ENCODE data around the gene TACSTD2.
"Not testable (repeated sequence)": the region's sequence is repeated elsewhere in the genome, so short reads cannot be mapped to it uniquely, and the experiment has no call there.

TACSTD2 gene

DNA sequence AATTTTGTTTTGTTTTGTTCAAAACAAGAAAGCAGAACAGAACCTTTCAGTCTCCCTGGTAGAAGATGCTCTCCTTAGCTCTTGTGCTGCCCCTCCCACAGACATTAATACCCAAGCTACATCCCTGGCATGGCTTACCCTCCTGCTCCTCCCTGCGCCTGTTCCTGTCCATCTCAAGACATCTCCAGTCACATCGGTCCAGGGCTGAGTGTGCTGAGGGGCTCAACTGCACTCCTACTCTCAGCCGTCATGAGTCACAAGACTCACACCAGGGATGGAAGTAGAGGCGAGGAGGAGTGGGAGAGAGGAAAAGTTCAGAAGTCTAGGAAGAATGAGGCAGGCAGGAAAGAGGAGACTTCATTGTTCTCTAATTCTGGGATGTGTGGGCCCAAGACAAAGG, 9.2 kb upstream of the TACSTD2 start:
- no peak for FAIRE-seq

DNA sequence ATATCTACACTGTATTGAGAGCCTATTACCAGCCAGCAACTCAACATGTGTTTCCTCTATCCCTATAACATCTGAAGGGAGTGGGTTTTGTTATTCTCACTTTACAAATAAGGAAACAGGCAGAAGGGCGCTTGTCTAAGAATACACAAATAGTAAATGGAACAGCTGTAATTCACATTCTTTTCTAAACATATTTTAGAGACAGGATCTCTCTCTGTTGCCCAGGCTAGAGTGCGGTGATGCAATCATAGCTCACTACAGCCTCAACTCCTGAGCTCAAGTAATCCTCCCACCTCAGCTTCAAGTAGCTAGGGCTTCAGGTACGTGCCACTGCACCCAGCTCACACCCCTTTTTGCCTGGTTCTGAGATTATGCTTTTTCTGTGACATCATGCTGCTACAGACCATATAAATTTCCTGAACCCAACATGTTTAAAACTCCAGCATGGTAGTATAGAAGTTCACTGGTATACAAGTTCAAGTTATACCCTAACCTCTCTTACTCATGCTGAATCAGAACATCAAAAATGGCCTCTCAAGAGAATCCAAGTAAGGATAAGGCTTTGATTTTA, 8.6 kb upstream of the TACSTD2 start:
- FAIRE-seq: no peak

DNA sequence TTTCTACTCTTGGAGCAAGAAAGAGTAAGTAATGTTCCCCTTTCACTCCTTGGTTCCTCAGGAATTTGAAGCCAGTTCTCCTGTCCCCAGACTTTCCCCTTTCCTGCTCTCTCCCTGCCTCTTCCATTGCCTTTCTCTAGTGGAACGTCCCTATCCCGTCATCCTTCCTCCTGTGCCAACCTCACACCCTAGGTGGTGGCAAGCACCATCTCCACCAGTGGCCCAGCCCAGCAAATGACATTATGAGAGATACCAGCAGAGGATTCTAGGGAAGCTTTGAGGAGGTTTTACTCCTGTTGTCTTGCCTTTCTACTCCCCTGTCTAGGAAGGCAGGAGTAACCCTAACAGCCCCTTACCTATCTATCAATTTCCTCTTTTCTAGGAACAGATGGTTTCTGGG, 8.1 kb upstream of the TACSTD2 start:
- no peak for FAIRE-seq

DNA sequence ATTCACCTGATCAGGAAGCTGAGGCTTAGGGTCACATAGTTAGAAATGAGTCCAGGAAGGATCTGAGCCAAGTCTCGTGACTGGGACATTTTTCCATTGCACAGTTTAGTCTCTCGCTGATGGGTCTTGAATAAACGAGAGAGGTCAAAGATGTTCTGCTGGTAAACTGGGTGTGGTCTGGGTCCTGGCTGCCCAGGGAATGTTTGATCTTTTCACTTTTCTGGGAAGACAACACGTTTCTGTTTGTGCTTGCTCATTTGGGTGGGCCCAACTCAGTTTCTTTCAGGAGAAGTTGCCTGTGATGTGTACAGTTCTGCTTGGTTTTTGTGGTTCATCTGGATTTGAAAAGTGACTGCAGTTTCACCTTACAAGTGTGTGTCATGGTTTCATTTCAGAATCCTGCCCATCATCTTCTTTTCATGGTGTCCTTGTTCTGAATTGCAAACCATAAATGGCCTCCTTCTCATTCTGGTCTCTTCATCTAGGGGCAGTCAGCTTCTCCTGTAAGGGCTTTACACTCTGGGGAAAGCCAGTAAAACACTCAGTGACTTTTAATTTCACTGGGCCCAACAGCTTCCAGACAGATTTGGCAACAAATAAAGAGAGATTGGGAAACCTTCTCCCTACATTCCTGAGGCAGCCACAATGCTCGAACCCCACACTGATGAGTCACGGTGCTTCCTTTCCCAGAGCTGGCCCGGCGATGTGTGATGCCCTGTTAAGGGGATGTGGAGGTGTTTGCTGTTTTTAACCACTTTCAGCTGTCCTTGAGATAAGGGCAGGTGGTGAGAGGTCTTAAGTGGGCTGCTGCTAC, 7.2 kb upstream of the TACSTD2 start:
- no peak for FAIRE-seq

DNA sequence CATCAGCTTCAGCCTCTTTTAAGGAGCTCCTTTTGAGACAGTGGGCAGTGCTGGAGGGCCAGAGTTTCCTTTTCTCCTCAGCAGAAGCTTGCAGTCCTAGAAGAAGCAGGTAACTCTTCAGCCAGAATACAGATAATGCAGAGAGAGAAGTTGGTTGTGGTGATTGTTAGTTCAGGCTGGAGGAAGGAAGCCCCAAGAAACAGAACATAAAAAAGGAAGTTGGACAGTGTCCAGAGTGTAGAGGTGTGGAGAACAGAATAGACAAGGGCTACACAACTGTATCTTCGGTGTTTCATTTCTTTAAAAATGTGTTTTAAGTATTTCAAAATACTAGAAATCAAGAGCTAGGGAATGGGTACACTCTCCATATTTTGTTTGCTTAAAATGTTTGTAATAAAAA, 6.4 kb upstream of the TACSTD2 start:
- FAIRE-seq: no peak

DNA sequence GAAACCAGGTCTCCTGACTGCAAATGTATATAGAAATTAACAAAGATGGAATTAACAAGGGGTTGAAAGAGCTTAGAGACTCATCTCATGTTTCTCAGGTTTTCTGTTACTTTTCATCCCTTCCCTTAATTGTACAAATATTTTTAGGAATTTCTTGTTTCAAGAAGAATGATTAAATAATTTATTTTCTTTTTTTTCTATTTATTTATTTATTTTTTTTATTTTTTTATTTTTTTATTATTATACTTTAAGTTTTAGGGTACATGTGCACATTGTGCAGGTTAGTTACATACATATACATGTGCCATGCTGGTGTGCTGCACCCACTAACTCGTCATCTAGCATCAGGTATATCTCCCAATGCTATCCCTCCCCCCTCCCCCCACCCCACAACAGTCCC, 5.1 kb upstream of the TACSTD2 start:
- FAIRE-seq: not testable (repeated sequence)

DNA sequence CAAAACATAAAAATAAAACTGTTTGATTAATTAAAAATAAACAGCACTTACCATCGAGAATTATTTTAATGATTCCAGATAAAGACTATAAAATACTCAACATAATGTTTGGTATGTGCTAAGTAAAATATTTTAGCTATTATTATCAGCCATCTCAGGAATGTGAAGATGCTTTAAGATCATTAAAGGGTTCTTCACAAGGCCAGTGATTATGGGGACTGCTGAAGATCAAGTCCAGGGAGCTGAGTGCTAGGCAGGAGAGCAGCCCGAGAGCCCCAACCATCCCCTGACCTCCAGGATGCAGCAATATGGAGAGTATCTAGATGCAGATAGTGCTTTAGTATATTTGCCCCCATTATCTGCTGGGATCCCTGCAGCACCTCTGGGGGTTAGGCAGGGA, 4.6 kb upstream of the TACSTD2 start:
- no peak for FAIRE-seq

DNA sequence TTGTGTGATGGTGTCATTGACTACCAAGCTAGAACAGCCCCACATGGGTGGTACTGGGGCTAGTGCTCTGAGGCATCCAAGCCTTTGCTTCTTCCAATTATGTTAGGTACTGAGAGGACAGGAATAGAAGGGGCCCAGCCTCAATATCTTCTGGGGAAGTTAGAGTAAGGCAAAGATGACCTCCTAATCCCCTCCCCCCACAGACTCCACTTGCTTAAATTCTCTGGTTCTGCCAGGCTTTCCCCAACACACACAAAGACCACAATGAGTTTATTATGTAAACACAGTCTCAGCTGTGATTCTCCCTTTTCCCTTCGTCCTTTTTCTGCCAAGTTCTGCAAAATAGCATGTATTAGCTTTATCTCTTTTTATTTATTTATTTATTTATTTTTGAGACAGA, 3.1 kb upstream of the TACSTD2 start:
- no peak for FAIRE-seq

DNA sequence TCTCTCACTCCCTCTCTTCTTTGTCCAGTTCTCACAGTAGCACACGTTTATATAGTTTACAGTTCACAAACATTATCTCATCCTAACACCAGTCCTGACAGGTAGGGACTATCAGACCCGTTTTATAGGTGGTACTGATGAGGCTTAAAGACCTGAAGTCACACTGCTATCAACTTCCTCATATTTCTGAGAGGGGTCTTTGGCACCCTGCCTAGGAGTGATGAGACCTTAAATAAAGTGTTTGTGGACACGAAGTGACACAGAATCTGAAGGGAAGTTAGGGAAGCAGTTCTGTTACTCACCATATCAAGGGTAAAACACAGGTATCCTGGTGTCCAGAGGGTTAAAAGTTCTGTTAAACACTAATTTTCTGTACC, 590 bp upstream of the TACSTD2 start:
- no peak for FAIRE-seq

DNA sequence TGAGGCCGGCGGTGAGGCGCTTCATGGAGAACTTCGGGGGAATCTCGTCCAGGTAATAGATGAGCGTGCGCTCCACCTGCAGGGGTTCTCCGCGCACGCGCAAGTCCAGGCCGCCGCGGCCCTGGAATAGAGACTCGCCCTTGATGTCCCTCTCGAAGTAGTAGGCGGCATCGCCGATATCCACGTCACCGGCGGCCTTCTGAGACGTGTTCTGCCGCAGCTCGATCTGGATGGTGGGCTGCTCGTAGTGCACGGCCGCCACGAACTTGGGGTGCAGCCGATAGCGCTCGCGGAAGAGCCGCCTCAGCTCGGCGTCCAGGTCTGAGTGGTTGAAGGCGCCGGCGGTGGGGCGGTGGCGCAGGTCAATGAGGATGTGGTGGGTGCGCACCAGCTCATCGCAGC, 726 bp downstream of the TACSTD2 start:
- FAIRE-seq: no peak

DNA sequence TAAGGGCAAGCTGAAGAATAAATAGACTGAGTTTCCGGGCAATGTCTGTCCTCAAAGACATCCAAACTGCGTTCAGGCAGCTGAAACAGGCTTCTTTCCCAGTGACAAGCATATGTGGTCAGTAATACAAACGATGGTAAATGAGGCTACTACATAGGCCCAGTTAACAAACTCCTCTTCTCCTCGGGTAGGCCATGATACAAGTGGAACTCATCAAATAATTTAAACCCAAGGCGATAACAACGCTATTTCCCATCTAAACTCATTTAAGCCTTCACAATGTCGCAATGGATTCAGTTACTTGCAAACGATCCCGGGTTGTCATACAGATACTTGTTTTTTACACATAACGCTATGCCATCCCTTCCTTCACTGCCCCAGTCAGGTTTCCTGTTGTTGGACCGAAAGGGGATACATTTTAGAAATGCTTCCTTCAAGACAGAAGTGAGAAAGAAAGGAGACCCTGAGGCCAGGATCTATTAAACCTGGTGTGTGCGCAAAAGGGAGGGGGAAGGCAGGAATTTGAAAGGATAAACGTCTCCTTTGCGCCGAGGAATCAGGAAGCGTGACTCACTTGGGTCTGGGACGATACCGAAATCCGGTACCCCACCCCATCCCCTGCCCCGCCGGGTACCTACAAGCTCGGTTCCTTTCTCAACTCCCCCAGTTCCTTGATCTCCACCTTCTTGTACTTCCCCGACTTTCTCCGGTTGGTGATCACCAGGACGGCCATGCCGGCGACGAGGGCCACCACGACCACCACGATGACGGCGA, 1.3 kb downstream of the TACSTD2 start:
- FAIRE-seq: no peak

DNA sequence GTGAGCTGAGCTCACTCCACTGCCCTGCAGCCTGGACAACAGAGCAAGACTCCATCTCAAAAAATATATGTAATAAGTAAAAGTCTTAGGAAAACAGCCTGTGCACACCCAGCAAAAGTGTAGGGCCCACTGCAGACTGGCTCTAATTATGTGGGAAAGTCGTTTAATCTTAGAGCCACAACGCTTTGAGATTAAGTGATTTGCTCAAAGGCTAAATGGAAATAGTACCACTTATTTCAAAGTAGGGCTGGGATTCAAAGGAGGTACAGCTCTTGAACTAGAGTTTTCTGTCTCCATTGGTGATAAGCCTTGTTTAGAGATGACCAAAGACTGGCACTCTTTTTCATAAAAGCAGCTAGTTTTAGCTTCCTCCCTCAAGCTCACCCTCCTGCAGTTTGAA, 2.2 kb downstream of the TACSTD2 start:
- FAIRE-seq: no peak

DNA sequence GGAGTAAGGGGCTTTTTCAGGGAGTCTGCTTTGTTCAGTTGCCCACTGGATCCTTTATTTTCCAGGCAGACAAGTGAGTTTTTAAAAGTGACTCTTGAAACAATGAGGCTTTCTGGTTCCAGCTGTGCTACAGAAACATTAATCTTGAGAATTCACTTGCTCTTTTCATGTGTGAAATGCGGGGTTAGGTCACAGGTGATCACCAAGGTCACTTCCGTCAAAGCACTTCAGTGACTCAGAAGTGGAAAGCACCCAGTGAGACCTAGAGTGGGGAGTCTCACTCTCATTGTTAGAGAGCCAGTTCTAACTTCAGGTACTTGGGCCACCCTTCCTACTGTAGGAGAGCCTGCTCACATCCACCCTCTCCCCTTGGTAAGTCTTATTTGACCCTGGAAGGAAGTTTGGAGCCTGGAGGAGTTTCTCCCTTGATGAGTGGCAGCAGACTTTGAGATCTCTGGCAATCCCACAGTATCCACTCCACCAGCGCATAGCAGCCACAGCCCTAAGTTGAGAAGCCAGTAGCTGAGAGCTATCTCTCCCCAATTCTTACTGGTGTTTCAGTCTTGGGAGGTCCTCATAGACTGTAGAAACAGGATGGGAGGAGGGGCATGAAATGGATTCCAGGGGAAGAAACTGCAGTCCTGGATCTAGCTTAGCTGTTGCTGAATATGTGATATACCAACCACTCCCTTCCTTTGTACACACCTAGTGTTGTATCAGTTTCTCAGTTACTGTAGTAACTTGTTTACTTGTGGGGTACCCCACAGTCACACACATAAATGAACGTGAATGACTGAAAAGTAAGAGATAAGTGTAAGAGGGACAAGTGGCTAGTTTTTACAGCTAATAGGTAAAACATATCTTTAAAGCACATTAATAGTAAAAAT, 3.1 kb downstream of the TACSTD2 start:
- FAIRE-seq: no peak

DNA sequence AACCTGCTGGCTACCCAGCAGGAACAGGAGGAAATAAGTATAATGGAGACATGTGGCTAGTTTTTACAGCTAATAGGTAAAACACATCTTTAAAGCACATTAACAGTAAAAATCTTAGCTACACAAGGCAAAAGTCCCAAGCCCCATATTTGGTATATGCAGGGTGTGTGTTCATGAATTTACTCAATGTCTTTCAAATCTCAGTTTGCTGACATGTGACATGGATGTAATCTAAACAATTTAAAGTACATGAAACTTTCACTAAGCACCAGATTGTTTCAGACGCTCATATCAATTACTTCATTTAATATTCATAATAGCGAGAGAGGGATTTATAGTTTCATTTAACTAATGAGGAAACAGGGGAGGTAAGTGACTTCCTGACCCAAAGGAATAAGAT, 3.9 kb downstream of the TACSTD2 start:
- no peak for FAIRE-seq

DNA sequence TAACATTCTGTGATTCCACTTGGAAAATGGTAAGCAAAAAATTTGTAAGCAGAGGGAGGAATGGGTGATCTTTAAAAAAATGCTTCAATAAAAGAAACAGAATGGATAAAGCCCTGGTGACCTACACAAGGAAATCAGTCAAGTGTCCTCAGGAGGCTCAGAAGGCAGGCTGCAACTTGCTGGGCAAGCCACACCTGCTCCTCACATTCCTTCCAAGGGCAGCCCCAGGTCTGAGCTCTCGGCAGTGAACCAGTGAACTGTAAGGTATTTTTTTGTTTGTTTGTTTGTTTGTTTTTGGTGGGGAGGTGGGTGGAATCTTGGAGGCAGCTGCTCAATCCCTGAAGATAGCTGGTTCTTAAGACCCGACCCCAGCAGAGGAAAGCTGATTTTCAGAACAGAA, 4.4 kb downstream of the TACSTD2 start:
- FAIRE-seq: no peak

DNA sequence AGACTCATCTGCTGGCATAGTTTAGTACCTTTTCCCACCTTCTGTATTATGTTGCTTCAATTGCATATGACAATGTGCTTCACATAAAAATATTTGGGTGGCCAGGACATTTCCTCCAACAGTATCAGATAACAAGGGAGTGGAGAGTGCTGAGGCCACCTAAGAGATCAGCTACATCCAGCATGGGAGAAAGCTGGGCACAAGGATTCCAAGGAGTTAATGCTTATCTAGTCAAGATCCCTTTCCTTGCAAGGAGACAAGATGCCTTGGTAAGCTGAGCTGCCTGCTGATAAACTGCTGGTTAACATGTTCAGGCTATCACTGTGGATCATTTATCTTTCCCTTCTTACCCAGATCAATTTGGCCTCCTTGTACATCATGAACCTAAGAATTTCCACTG, 5.4 kb downstream of the TACSTD2 start:
- no peak for FAIRE-seq

DNA sequence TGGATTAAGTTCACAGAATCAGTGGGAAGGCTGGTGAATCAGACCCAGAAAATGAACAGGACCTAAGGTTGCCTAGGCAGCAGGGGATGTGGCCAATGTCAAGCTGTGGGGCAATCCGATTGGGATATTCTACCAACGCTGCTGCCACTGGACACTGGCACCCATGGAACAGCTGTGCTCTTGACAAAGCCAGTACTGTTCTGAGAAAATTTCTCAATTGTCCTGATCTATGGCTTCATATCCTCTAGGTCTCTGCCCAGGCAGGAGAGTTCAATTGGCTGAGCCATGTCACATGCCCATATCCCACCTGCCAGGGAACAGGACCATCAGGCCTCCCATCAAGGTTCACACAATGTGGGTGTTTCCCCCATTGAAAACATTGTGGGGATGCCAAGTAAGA, 6.2 kb downstream of the TACSTD2 start:
- FAIRE-seq: no peak

DNA sequence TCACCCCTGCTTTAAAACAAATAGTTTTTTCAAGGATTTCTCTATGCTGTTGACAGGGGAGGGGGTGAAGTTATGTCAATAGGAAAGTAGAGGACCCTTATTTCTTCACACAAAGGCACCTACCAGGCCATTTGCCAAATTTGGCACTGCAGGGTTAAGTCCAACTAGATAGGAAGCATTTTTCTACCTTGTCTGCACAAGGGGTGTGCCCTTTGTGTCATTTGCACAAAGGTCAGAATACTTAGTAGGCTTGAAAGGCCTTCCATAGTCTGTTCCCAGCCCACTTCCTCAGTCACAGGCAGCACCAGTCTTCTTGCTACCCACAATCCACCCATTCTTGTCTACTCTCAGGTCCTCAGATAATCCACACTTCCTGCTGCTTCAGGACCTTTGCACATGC, 7.0 kb downstream of the TACSTD2 start:
- FAIRE-seq: no peak

DNA sequence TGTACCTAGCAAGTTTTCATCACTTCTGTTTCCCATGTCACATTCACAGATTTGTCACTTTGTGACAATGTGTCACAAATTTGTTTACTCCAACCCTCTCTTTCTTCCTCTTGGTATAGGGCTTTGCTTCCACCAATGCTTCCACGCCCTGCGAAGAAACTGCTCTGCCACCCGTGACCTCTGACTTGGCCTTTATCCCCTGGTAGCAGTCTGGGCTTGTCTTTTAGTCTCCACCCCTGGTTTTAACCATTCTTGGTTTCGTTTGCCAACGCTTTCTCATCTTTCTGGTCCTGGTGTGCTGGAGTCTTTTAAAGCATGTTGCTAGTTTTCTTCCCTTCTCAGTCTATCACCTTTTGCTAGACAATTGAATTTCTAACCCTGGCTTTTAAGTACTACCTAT, 8.1 kb downstream of the TACSTD2 start:
- no peak for FAIRE-seq

DNA sequence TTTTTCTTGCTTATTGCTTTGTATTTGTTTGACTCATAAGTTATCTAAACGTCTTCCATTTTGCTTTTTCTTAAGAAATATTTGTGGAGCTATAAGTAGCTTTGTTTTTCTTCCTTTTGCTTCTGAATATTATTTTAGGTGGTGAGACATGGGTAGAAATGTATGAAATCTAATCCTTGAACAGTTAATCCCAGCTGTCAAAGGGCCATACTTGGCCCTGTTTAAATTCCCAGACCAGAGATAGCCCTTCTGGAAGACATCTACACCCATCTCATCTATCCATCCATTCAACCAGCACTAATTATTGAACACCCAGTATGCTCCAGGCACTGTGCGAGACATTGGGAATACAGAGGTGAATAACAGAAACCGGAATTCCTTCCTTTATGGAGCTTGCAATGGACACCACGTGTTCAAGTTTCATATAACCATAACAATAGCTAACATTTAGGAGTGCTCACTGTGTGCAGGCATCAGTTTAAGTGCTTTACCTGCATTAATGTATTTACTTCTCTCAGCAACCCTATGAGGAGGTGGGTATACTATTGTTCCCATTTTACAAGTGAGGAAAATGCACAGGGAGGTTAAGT, 8.7 kb downstream of the TACSTD2 start:
- FAIRE-seq: no peak

DNA sequence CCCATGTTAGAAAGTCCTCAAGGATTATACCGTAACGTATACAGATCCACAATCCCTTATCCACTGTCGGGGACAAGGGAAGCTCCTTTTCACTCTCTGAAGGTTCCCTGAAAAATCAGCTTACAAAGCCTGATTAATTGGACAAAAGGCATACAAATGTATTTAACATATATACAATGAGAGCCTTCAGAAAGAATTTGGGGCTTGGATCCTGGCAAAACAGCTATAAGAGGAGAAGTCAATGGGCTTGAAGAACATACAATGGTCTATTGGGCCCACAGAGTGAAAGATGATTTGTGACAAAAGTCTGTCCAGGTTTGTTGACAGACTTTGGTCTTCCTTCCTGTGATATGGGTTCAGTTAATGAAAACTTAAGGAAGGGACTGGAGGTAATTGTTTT, 10.7 kb downstream of the TACSTD2 start:
- FAIRE-seq: no peak

DNA sequence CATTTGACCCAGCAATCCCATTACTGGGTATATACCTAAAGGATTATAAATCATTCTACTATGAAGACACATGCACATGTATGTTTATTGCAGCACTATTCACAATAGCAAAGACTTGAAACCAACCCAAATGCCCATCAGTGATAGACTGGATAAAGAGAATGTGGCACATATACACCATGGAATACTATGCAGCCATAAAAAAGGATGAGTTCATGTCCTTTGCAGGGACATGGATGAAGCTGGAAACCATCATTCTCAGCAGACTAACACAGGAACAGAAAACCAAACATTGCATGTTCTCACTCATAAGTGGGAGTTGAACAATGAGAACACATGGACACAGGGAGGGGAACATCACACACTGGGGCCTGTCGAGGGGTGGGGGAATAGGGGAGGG, 13.3 kb downstream of the TACSTD2 start:
- not testable (repeated sequence) for FAIRE-seq

DNA sequence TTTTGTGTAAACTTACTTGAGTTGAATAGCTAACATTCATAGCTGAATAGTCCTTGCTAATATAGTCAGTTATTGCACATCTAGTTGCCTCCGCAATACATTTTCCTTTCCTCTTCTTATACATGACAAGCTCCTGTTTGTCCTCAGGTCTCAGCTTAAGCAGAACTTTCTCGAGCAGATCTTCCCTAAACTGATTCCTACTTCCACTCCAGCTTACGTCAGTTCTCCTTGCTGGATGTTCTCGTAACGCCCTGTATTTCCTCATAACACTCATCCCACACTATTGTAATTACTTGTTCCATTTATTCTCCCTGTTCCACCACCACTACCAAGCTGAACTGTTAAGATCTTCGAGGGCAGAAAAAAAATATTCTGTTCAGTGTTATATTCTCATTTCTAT, 15.4 kb downstream of the TACSTD2 start:
- no peak for FAIRE-seq
